HG03280 (cell line): ENCODE data around the gene BUD13.

Experiments
- ATAC-seq: cut with Tn5 transposase; IDR thresholded peaks from one replicate; pipeline ENCODE4 v1.9.1; 2021; ENCODE audit warnings: mild to moderate bottlenecking, moderate library complexity; ENCODE audit not compliant: unreplicated experiment

BUD13 gene

DNA sequence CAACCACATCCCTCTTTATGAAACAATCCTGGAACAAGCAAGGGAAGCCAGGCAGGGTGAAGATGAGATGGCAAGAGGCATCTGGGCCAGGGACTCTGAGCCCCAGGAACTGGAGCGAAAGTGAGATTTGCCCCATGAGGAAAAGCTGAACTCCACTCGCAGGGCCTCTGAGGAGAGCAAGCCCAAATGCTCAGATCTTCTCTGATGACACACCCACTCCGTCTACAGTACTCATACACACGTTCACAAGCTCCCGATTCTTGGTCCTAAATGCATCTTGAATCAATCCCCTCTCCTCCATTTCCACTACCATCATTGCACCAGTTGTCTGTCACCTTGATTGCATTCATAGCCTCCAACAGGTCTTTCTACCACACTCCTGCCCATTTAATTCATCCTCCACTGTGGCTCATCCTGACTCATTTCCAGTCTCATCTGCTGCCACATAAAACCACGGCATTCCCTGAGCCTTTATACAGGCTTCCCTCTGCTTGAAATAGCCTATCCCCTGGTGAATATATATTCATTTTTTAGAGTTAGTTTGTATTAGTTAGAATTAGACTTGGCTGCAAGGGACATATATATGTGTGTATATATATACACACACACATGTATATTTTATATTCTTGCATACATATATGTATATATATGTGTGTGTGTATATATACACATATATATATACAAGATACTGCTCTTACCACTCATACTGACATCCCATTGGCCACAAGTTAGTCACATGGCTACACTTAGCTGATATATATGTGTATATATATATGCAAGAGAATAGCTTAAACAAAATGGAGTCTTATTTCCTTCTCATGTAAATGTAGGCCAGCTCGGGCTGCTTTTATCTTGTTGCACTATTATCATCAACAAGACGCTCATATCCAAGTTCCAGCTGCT lies 20.3 kb upstream of the BUD13 start:
- no peak for ATAC-seq

DNA sequence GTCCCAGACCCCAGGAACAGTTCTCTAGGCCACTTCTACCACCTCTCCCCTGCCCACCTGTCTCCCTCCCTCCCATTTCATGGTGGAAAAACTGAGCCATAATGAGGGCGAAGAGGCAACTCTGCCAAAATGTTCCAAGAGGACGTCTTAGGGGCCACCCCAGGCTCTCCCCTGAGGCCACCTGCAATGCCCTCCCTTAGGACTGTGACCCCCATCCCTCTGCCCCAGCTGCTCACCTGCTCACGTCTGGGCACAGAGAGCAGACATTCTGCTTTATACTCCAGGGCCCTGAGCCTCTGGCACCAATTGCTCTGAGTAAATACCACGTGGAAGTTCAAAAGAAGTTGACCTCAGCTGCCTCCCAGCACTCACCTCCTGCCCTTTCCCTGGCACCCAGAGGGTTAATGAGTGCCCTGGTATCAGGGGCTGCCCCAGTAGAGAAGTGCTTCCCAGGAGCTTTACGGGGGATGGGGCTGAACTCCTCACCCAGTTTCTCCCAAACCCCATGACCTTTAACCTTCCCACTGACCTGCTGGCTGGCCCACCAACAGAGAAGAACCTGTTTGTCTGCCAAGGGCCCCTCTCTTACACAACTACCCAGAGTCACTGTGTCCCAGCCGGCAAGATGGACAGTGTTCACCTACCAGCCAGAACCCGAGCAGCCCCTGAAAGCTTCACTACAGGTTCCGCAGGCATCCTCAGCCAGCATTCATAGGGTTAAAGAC lies 19.5 kb upstream of the BUD13 start:
- no peak for ATAC-seq

DNA sequence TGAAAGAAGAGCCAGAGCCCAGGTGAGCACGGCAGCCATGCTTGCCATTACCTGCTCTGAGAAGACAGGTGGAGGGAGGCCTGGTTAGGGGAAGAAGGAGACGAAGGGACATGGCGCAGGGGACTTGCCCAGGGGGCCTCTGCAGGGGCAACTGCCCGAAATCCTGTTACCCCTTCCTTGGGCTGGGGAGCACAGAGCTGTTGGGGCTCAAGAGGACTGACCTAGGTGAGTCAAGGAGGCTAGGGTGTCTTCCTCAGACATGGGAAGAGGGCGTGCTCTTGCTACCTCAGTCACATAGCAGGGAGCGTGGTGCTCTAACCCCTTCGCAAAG lies 19.0 kb upstream of the BUD13 start, which contains the start of gene APOA5:
Gene APOA5 (minus strand): TSS at position 67 of the 331 bp plus-strand sequence. CDS start 19 bp downstream, at position 48.
- no peak for ATAC-seq

DNA sequence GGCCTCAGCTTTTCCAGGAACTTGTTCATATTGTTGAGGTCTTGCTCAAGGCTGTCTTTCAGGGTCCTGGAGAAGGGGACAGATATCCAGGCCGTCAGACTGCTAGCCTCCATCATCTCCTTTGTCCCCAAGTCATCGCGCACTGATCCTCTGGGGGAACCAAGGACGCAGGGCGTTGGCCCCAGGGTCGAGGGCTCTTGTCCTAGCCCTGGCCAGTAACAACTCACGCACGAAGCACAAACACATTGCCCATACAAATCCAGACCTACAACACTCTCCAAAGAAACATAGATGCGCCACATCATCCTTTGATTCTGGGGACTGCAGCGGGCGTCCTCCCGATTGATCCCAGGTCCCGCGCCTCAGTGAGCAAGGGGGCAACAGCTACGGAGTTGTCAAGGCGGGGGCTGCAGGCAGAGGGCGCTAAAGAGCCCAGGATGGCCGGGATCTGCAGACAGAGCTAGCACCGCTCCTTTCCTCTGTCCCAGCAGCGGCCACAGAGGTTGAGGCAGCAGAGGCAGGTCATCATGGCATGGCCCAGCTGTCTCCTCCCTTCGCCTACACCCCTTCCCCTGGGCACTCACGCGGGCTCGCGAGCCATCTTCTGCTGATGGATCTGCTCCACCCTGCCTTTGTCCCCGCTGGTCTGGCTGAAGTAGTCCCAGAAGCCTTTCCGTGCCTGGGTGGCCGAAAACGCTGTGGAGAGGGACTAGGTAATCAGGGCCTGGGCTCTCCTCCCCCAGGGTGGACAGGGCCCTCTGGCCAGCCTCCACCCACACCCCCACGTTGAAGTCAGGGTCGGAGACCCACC lies 18.4 kb upstream of the BUD13 start:
- no peak for ATAC-seq

DNA sequence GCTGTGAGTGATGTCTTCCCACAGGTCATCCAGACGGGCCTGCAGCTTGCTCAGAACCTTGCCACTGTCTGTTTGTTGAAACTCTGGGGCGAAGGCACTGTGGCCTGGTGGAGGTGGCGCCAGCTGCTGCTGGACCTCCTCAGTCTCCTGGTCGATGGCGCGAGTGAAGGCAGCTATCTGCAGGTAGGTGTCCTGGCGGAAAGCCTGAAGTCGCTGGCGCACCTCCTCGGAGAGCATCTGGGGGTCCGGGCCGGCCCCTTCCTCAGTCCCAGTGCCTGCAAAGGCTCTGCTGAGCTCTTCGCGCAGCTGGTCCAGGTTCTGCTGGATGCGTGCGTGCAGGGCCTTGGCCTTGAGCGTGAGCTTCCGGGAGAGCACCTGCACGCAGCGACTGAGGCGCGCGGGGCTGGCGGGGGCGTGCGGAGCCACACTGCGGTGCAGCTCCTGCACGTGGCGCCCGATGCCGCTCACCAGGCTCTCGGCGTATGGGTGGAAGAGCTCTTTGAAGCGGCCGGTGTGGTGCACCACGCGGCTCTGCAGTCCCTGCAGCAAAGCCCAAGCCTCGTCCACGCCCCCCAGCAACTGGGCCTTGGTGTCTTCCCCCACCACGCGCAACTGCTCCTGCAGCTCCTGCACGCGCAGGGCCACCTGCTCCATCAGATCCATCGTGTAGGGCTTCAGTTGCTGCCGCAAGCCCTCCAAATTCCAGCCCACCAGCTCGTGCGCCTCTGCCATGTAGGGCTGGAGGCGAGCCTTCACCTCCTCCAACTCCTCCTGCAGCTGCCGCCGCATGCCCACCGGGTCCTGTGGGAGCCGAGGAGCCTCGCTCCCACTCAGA lies 17.6 kb upstream of the BUD13 start:
- ATAC-seq = no peak

DNA sequence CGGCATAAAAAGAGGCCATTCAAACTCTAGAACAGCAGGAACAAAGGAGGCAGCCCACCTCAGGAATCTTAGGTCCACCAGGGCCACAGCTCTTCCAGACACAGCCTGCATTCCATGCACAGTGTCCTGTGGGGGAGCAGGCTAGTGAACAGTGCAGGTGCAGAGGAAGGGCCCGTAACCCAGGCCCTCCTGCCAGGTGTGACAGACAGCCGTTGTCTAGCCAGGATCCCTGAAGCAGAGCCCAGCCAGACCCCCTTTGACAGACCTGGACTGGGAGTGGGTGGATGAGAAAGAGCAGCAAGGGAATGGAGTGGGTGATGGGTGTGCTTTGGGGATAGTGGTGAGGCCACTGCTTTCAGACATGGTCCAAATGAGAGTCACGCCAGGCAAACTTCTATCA lies 16.2 kb upstream of the BUD13 start:
- ATAC-seq = no peak

DNA sequence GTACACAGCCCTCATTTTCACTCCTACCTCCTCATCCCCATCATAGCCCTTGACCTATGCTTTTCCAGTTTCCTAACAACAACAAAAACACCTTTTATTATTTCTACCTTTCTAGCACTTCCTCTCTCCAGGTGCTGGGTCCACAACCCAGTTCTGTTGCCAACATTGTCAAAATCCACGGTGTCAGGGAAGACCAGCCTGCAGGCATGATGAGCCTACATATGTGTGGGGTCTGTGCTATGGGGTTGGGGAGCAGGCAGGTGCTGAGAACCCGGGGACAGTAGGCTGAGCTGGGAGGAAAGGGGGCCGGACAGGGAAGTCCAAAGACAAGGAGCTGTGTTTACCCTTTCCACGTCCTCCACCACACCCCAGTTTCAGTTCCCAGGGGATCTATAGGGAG lies 15.7 kb upstream of the BUD13 start:
- no peak for ATAC-seq

DNA sequence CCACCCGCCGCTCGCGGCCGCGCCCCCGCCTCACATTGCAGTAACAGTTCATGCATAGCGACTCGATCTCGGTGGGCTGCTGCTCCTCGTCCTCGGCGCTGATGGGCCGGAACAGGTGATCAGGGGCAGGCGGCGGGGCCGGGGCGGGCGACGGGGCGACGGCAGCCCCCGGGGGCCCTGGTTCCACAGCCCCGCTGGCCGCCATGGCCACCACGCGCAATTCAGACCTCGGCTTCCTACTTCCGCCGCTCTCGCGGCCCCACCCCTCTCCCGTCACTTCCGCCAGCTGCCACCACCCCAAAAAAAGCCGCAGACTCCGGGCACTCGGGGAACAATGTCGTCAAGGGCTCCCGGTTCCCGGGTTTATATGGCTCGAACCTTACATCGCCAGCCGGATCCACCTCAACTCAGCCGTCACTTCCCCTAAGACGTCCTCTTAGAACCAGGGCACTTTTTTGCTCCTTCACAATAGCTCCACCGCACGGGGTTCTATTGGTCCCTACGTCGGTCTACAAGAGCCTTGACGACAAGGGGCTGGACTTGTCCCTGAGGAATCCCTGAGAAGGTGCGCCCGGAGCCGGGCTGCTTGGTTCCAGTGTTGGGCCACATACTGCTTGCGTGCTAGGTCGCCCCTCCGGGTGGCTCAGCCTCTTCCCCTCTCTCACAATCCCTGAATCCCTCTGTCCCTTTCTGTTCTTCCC lies 15.1 kb upstream of the BUD13 start, which contains the start of gene ZPR1:
Gene ZPR1 (minus strand): TSS at position 238 of the 701 bp plus-strand sequence. CDS start 33 bp downstream, at position 205.
- peak; percentile 81 for ATAC-seq

DNA sequence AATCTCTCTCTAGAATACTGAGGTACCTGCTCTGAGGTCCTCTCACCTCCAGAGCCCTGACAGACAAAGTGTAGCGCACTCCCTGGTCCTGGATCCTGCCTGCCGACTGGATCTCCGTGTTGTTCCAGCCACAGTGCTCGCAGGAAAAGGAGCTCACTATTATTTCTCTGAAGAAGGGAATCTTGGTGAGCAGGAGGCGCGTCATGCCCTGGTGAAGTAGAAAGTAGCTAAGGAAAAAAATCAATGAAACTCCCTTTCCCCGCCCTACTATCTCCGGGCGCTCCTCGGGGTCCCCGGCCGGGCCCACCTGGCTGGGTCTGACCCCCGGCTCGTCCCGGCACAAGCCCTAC lies 14.6 kb upstream of the BUD13 start:
- peak; percentile 4 for ATAC-seq

DNA sequence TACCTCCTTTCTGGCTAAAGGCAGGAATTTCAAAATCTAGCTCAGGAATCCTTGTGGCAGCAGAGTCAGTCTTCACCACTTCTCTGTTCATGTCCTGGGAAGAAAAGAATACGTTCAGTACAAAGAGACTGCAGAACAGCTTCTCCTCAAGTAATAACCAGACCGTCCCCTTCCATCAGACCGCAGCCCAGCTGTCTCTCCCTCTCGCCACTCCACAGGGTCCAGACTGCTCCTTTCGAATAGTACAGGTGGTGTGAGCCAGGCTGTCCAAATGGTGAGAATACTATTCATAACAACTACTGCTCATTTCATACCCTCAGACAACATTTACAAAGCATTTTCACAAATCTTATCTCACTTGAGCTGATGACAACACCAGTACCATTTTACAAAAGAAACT lies 14.2 kb upstream of the BUD13 start:
- no peak for ATAC-seq

DNA sequence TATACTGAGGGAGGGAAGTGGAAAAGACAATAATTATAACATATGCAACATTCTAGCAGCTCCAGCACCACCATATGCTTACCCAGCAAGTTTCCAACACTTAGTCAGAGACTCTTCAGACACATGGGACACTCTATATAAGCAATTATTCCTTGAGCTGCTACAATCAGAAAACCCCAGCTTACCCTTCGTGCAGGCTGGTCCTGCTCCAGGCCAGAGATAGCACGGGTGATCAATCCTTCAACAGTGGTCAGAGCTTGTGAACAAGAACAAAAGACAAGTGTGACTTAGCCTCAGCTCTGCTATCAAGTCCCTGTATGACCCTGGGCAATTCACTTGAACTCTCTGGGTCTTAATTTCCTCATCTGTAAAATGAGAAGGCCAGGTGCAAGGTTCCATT lies 13.5 kb upstream of the BUD13 start:
- no peak for ATAC-seq

DNA sequence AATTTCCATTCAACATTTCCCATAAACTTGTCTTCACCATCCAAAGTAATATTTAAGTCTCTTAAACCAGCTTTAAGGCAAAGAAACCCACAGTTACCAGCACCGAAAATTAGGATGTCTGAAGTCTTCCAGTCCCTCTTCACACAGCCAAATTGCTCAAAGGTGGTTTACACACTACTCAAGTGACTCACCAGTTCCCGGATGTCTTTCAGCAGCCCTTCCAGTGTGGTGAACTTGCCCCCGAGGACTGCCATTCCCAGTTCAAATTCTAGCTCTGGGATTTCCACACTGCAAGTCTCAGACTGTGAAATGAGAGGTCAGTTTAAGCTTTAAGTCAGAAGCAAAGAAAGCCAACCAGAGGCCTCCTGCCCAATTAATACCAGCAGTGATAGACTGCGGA lies 9.9 kb upstream of the BUD13 start:
- ATAC-seq = no peak

DNA sequence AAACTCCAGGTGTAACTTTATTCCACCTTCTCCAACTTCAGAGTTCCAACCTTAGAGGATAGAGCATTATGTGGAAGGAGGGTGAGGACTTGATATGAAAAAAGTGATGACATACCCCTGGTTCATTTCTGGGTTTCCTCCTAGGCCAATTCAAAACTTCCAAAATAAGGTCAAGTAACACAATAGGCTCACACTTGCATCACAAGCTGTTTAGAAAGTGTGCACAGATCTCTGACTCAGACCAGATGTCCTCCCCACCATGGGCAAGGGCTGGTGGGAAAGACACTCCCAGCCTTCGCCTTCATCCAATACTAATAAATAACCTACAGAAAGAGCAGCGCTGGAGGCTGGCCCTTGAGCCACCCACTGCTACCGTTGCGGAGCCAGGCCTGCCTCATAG lies 5.8 kb upstream of the BUD13 start:
- ATAC-seq = no peak

DNA sequence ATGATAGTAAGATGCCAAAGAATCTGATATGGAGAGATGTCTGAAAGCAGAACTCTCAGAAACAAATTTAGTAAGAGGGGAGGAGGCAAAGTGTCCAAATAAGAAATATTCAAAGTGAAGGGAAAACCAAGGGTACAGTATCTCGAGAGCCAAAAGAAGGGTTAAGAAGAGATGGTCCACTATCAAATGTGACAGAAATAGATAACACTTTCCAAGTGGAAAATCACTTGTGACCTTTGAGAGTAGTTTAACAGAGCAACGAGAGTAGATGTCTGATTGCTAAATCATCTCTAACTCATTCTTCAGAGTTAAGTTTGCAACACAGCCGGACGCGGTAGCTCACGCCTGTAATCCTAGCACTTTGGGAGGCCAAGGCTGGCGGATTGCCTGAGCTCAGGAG lies 4.3 kb upstream of the BUD13 start:
- no peak for ATAC-seq

DNA sequence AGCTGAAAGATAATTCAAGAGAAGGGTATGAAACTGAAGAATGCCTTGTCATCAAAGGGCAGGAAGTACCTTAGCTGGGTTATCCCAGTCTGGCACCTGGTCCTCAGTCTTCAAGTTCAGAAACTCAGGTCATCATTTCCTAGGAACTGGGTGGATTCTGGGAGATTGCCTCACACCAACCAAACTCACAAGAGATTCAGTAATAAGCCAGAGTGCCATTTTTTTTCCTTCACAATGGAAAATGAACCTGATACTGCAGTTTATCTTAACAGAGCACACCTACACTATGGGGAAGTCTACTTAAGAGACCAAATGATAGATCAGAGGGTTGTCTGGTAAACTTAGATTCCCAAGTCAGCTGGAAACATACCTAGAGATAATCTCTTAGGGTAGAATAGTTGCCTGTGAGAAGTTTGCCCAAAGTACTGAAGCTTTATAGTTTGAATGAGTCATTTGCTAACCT lies 3.8 kb upstream of the BUD13 start:
- no peak for ATAC-seq

DNA sequence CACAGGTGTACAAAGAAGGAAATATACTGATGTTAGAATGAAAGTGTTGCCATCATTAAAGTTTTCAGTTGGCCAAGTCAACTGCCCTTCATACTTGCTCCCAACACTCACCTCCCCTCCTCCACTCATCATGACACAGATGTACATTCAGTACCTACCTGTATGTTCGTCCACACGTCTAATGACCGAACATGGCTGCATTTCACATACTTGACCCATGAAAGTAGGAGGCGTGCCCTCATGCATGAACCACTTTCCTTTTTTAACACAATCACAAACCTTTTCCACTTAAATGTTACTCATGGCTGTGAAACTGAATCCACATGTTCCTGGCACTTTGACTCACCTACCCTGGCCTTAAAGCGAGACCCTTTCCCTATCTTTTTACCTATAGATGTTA lies 3.2 kb upstream of the BUD13 start:
- ATAC-seq = no peak

DNA sequence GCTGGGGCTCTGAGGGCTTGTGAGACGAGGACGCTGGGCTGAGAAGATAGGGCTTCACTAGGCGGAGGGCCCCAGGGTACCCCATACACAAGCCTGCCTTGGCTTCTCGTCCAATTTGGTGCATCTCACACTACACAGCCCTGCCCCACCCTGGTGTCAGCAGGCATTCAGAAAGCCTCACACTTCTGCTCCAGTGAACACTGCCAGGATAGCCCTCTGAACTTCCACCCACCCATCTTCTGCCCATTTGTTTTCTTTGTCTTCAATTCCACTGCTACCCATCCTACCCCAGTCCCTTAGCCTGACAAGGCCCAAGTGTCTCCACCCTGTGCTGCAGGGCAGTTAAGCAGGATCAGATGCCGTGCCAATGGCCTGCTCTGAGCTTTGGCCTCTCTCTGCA lies 1.9 kb upstream of the BUD13 start:
- no peak for ATAC-seq

DNA sequence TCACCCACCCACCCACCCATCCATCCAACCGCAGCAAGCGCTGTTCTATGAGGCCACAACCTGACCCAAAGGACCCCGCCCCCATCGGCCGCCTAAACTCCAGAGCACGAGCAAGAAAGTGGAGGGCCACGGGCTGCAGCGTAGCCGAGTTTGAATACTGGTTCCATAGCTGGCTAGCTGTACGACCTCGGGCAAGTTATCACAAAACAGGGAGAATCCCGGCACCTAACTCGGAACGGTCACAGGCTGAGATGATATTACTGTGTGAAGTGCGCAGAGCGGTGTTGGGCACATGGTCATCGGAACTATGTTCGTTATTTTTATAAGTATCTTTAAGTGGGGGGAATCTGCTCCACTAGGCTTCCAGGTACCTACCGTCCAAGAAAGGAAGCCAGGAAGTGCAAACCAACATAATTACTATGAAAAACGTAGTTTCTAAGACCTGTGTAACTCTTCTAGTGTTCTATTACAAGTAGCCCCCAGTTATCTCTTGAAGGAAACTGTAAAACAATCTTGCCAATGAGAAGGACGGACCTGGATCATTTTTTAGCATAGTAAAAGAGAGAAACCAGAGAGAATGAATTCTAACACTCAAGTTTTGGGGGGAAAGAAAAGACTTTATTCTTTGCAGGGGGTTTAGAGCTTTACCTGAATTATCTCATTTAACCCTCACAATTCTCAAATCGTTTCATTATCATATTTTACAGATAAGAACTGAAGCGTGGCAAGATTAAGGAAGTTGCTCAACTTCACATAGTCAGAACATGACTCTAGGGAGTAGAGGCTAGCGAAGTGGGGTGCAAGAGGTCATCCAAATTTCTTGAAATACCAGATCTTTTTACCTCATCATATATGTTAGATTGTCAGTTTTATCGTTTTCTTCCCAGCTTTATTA lies 663 bp upstream of the BUD13 start:
- ATAC-seq = peak; percentile 41

DNA sequence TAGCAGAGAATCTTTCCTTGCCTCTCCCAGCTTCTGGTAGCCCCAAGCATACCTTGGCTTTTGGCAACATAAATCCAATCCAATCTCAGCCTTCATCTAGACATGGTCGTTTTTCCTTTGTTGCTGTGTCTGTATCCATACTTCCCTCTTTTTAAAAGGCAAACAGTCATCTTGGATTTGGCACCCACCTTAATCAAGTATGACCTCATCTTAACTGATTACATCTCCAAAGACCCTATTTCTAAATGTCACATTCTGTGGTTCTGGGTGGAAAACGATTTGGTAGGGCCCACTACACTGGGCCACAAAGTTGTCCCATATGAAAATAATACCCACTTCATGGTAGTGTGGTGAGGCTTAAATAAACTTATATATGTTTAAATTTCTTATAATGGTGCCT lies 852 bp downstream of the BUD13 start:
- ATAC-seq = no peak
